HL-60 (cell line): ENCODE data around the gene PGAM5.

Source experiments
- GABPA ChIP-seq: IDR thresholded peaks from 2 replicates; pipeline ENCODE4 v1.6.1; 2012; ENCODE audit warnings: low read depth
- POLR2AphosphoS5 ChIP-seq: IDR thresholded peaks from 2 replicates; pipeline ENCODE4 v1.6.1; 2012; ENCODE audit warnings: low read depth
- SPI1 ChIP-seq: IDR thresholded peaks from 2 replicates; pipeline ENCODE4 v1.6.1; 2012; ENCODE audit warnings: low read depth, mild to moderate bottlenecking, borderline replicate concordance
- TF ChIP-seq, protein P1 (sequence below): IDR thresholded peaks from one replicate; pipeline ENCODE4 v1.5.1; 2011; ENCODE audit warnings: low read length, control low read depth, inconsistent platforms; ENCODE audit not compliant: insufficient read depth
- TF ChIP-seq, protein P2 (sequence below): IDR thresholded peaks from 2 replicates; pipeline ENCODE4 v1.6.1; 2012; ENCODE audit warnings: low read depth; ENCODE audit not compliant: insufficient replicate concordance

DNA sequence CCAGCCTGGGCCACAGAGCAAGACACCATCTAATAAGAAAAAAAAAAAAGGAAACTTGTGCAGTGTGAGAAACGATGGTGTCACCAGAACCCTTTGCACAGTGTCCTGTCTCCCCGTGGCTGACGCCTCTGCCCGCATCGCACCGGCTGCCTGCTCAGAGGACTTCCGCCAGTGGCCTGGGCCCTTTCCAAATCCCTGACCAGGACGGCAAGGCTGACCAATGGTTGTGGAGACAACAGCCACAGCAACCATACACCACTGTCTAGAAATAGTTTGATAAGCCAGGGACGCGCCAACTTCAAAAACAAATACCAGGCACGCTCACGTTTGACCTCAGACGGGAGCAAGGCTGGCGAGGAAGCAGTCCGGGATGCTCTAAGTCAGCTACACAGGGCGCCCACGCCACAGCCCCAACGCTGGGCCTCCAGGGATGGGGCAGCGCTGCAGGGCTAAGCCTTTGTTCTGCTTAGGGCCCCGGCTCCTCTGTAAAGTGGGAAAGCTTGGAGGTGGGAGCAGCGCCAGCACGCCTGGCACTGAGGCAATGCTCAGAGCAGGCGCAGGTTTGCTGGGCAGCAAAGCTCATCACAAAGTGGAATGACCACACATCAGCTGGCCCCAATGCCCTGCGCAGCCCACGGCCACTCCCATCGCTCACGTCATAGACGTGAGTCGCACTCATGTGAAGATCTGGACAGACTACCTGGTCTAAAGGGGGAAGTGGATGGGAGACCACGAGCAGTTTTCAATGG is 12.5 kb downstream of the PGAM5 start:
- TF ChIP-seq, protein P1, sequence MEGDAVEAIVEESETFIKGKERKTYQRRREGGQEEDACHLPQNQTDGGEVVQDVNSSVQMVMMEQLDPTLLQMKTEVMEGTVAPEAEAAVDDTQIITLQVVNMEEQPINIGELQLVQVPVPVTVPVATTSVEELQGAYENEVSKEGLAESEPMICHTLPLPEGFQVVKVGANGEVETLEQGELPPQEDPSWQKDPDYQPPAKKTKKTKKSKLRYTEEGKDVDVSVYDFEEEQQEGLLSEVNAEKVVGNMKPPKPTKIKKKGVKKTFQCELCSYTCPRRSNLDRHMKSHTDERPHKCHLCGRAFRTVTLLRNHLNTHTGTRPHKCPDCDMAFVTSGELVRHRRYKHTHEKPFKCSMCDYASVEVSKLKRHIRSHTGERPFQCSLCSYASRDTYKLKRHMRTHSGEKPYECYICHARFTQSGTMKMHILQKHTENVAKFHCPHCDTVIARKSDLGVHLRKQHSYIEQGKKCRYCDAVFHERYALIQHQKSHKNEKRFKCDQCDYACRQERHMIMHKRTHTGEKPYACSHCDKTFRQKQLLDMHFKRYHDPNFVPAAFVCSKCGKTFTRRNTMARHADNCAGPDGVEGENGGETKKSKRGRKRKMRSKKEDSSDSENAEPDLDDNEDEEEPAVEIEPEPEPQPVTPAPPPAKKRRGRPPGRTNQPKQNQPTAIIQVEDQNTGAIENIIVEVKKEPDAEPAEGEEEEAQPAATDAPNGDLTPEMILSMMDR = no peak
- TF ChIP-seq POLR2AphosphoS5 = peak; percentile 36; the same call in 1 of the 2 replicates
- TF ChIP-seq GABPA = no peak
- TF ChIP-seq, protein P2, sequence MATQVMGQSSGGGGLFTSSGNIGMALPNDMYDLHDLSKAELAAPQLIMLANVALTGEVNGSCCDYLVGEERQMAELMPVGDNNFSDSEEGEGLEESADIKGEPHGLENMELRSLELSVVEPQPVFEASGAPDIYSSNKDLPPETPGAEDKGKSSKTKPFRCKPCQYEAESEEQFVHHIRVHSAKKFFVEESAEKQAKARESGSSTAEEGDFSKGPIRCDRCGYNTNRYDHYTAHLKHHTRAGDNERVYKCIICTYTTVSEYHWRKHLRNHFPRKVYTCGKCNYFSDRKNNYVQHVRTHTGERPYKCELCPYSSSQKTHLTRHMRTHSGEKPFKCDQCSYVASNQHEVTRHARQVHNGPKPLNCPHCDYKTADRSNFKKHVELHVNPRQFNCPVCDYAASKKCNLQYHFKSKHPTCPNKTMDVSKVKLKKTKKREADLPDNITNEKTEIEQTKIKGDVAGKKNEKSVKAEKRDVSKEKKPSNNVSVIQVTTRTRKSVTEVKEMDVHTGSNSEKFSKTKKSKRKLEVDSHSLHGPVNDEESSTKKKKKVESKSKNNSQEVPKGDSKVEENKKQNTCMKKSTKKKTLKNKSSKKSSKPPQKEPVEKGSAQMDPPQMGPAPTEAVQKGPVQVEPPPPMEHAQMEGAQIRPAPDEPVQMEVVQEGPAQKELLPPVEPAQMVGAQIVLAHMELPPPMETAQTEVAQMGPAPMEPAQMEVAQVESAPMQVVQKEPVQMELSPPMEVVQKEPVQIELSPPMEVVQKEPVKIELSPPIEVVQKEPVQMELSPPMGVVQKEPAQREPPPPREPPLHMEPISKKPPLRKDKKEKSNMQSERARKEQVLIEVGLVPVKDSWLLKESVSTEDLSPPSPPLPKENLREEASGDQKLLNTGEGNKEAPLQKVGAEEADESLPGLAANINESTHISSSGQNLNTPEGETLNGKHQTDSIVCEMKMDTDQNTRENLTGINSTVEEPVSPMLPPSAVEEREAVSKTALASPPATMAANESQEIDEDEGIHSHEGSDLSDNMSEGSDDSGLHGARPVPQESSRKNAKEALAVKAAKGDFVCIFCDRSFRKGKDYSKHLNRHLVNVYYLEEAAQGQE = no peak
- TF ChIP-seq SPI1 = no peak
